Tibial nerve (tissue), 3 donors: Measurements from ENCODE around the gene GSTA4.

Source experiments
- CTCF ChIP-seq, 5 experiments: fragments of 200-600 bp in 3 of 5; fragments of 450-650 bp in 2 of 5; sonication (generic) in 3 of 5; IDR thresholded peaks; one replicate each; pipeline ENCODE4 v1.5.1; 2016 to 2019; ENCODE audit warnings: antibody characterized with exemption in 5 of 5, mild to moderate bottlenecking in 3 of 5, moderate library complexity in 2 of 5
- POLR2A ChIP-seq, 2 donors: fragments of 450-650 bp; IDR thresholded peaks; one replicate each; pipeline ENCODE4 v1.6.1; 2017; ENCODE audit warnings: antibody characterized with exemption in 2 of 2, mild to moderate bottlenecking in 2 of 2, moderate library complexity in 2 of 2

GRCh38 chr6:52998603-52999002 lies 3.5 kb upstream of the GSTA4 start:
- no peak for TF ChIP-seq CTCF (IDR thresholded peaks at IDR 0.05)
- no peak for TF ChIP-seq POLR2A (IDR thresholded peaks at IDR 0.05)
